HG03064 (cell line): ENCODE measurements around the gene CDC42EP2.

ENCODE experiments used
- ATAC-seq: cut with Tn5 transposase; IDR thresholded peaks from one replicate; pipeline ENCODE4 v1.9.1; 2021; ENCODE audit warnings: low read depth; ENCODE audit not compliant: unreplicated experiment

CDC42EP2 gene

DNA sequence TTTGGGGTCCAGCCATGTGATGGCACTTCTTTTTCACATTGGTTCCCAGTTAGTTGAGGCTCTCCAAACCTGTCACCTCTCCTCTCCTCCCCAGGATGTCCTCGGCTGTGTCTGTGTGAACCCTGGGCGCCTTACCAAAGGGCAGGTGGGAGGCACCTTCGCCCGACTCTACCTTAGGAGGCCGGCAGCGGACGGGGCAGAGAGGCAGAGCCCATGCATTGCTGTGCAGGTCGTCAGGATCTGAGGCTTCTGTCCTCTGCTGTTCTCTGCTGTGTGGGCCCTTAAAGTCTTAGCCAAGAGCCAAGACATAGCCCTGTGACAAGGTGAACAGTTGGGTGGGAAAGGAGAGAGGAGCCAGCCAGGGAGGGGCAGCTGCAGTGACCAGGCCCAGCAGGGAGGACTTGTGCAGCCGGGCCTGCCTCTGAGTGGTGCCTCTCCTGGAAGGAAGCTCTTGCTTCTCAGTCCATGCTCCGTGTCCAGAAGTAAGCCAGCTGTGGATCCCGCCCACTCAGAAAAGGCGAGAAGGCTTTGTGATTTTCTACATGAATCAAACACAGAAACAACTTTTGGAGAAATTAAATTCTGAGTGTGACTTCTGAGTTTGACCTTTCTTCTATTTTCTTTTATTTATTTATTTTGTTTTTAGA, 17.5 kb upstream of the CDC42EP2 start:
- no peak for ATAC-seq

DNA sequence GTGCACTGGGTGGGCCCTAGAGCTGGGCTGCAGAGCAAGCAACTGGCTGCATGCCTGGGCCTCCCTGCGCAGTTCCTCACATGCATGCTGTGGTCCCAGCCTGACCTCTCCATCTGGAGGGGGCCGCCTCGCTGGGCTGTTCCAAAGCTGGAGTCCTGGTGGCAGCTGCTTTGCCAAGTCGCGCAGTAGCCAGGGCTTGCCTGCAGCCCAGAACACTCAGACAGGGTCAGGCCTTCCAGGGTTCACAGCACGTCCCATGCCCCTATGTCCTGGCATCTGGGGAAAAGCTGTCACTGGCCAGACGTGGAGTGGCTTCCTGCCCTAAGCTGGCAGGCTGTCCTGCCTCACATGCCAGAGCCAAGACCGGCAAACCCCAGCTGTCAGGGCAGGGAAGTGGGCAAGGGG, 16.5 kb upstream of the CDC42EP2 start:
- no peak for ATAC-seq

DNA sequence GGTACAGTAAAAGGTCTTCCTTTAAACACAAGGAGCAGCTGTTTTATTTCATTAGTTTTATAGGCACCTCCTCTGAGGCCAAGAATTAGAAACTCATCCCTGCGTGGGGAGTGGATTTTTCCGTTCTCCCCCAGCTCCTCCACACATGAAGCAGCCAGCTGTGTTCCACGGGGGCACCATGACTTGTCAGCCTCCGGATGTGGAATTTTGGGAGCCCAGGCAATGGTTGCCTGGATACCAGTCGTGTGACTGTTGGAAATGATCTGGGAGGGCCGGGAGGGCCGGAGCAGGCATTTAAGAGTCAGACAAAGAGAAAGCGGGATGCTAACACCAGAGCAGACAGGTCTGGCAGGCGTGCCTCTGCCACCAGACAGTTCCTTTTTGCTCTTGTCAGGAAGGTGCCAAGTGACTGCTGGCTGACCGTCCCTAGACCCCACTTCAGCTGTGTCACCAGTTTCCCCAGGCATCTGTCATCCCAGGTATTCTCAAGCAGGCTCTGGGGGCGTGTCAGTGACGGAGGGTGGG, 15.9 kb upstream of the CDC42EP2 start:
- ATAC-seq: no peak

DNA sequence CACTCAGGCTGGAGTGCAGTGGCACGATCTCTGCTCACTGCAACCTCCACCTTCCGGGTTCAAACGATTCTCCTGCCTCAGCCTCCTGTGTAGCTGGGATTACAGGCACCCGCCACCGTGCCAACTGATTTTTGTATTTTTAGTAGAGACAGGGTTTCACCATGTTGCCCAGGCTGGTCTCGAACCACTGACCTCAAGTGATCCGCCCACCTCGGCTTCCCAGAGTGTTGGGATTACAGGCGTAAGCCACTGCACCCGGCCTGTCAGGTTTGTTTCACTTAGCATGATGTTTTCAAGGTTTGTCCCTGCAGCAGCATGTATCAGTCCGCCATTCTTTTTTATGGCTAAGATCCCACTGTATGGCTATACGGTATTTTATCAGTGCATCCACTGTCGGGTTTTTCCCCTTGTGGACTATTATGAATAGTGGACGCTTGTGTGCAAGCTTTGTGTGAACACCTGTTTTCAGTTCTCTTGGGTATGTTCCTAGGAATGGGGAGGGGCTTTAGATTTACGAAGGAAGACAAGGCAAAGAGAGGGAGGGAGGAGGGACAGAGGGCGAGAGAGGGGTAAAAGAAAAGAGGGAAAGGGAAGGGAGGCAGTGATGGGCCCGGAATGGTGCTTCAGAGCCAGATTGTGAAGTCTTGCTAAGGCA, 13.9 kb upstream of the CDC42EP2 start:
- ATAC-seq: no peak

DNA sequence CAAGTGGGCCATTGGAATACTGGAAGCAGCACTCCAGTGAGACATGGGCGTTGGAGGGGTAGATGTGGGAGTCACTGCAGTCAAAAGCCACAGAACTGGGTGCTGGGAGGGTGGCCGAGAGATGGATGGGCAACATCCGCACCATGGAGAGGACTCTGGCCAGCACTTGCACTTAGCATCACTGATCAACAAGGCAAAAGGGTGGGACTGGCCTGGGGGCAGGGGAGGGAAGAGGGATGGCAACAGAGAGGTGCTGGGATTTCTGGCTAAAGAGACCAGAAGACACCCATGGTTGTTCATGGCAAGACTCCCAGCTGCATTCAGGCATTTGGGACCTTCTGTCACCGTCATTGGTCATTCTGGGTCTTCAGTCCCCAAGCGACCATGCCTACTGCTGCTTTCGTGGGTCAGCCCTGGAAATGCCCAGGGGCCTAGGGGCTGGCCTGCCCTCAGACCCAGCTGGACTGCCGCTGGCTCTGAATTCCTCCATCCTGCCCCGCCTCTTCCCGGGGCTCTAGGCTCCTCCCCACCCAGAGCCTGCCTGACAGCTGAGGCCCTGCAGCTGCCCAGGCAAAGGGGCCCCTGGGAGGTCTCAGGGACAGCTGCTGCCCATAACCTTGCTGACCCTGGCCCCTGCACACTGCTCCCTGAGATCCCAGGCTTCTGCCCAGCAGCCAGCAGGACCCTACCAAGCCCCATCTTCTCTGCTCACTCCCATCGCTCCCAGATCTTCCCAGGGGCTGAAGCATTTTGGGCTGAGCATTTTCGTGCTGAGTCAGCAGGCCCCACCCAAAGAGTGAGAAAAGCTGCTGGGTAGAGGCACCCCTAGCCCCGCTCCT, 13.0 kb upstream of the CDC42EP2 start:
- no peak for ATAC-seq

DNA sequence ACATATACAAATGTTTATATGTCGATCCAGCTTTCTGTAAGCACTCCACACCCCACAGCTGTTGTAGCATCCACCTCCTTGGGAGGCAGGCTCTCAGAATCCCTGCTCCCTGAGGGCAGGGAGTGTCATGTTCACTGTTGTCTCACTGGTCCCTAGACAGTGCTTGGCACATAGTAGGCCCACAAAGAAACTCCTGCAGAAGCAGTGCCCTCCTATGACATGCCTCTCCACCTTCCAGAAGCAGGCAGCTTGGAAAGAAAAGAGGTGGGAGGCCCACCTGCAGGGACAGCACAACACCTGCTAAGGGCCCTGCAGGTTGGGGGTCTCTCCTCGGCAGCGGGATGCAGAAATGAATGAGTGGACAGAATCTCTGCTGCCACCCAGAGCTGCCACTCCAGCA, 11.1 kb upstream of the CDC42EP2 start:
- no peak for ATAC-seq

DNA sequence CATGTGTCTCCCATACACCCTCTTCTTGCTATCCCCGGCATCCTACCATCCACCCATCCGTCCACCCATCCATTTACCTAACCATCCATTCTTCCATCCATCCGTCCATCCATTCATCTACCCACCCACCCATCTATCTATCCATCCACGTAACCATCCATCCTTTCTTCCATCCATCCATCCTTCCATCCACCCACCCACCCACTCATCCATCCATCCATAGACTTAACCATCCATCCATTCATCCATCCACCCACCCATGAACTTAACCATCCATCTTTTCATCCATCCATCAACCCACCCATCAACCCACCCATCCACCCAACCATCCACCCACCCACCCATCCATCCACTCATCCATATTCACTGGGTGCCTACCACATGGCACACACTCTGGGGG, 10.6 kb upstream of the CDC42EP2 start:
- ATAC-seq: no peak

DNA sequence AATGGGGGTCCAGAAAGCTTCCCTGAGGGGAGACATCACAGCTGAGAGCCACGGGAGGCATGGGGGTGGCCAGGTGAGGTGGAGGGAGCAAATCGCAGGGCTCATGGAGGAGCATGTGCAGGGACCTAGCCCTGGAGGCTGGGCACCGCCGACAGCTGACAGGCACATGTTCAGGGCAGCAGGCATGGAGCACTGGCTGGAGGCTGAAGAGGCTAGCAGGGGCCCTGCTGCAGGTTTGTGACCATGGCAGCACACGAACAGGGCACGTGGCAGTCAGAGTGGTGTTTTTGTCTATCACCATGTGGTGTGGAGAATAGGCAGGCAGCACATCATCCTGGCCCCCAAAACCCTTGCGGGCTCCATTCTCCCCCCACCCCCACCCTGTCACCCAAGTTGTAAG, 10.1 kb upstream of the CDC42EP2 start:
- ATAC-seq: no peak

DNA sequence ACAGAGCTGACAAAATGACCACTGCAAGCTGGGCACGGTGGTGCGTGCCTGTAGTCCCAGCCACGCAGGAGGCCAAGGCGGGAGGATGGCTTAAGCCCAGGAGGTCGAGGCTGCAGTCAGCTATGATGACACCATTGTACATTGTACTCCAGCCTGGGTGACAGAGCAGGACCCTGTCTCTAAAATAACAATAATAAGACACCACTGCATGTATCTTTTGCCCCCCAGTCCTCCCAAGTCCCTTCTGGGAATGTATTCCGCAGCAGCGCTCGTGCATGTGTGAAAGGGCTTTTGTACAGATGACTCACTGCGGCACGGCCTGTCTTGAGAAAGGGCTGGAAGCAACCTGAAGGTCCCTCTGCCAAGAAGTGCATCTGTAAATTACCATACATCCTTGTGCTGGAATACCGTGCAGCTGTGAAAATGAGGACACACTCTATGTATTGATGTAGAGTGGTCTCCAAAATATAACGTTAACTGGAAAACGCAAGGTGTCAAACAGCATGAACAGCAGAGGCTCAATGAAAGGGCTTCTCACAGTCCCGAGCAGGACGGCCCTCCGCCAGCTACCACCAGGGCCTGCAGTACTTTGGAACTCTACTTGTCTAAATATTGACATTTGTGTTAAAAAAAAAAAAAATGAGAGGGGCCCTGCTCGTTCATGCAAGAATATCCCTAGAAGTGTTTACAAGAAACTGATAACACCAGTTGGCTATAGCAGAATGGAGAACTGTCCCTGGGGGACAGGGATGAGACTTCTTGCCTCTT, 9.0 kb upstream of the CDC42EP2 start:
- ATAC-seq: no peak

DNA sequence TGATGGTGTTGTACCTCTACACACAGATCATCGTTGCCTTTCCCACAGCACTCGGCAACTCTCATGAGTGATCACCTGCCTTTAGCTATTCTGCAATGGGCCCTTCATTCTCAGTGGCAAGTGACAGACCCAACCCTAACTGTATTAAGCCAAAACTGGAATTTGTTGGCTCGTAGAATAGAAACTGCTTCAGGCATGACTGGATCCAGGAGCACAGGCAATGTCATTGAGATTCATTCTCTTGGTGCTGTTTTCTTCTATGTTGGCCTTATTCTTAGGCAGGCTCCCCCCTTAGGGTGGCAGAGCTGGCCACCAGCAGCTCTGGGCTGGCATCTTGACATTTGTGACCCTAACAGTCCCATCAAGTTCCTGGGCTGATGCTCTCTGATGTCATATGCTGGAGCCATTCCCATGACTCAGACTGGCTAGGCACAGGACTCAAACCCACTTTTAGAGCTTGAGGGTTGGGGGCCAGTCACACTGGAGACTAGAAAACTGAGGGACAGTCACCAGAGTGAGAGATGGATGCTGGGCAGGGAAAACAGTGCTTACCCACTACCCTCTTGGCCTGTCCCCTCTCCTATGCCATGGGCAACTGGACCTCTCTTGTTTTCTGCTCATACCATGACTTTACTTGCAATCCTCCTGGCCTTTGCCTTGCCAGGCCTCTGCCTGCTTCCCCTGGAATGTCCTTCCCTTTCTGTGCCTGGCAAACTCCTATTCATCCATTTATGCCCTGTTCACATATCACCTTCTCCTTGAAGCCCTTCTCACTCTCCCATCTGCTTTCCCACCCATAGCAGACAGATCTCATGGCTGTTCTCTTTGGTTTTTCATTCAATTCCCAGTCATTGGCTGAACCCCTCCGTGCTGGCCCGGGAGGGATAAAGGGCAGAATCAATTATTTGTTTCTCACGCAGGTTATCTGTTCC, 7.1 kb upstream of the CDC42EP2 start:
- ATAC-seq: no peak

DNA sequence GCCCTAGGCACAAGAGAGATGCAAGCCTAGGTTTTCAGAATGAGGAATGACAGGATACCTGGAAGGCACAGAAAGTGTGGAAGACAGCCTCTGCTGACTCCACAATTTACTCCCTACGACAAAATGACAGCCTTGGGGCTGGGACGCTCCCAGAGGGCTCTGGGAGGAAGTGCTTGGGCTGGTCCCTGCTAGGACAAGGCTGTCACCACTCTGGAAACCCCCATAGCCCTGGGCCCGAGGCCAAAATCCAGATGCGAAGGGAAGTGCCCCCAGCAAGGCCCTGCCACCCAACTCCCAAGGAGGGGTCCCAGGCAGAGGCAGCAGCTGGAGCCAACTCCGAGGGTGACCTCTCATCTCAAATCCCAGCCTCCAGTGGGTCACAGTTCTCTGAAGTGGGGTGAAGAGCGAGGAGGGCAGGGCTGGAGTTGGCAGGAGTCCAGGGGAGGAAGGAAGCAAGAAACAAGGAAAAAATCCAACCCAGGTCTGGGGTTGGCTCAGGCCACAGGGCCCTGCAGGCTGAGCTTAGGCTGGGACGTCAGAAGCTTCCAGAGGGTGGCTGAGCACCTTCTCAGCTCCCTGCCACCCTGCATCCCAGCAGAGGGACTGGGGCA, 6.3 kb upstream of the CDC42EP2 start:
- no peak for ATAC-seq

DNA sequence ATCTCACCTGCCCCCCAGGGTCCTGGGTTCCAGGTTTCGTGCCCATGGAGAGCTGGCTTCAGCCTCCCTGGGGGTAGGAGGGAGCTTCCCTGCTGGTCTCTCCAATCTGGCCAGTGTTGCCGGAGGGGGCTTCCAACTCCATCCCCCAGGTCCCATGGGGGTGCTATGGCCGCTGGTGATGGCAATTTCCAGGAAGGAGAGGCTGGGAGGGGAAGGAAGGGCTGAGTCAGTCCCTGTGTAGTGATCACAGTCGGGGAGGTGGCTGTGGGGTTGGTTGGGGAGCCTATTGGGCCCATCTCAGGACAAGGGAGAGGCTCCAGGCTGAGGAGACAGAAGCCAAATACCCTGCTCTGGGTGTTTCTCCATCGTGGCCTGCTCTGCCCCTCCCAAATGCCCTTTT, 5.7 kb upstream of the CDC42EP2 start:
- ATAC-seq: no peak

DNA sequence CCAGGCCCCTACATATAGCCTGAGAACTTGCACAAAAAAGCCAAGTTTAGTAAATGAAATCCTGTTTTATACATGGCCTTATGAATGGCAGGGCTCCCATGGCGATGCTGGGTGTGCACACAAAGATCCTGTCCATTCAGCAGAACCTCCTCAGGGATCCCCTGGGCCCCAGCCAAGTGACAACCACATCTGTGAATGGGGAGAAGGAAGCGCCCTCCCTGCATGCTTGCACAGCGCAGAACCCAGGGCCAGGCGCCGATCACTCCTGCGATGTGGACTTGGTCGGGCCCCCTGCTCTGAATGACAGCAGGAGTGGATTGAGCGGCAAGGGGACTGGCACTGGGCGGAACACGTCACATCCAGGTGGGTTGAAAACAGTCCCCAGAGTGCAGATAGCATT, 4.5 kb upstream of the CDC42EP2 start:
- ATAC-seq: no peak

DNA sequence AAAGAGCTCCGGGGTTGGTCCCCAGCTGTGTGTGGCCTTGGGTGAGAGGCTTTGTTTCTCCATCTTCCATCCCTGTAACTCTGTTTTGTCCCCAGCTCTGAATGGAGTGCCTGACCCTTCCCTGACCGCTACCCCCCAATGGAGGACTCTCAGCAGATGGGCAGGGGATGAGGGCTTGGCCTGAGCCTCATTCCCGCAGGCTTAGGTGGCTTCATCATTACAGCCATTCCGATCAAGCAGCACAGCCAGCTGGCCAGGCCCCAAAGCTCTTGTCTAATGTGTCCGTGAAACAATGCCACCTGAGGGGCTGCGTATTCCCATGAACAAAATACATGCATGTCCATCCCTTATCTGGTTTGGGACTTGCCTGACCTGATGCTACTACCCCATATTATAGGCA, 3.9 kb upstream of the CDC42EP2 start:
- no peak for ATAC-seq

DNA sequence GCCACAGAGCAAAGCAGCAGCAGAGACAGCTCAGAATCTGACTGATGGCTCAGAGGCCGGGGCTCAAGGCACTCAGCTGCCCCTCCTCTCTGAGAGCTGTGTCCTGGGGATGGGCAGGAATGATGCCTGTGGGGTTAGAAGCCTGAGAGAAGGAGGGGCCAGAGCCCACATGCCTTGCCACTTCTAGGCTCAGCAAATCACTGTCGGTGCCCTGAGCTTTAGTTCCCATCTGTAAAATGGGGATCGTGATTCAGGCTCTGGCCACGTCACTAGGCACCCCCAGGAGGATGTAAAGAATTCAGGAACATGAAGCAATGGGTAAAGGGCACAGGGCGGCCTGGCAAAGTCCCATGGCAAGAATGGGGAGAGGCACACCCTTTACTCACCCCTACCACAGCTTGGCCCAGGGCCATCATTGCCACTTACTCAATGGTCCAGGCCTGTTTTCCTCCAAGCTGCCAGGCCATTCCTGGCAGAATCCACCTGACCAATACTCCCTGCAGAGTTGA, 3.4 kb upstream of the CDC42EP2 start:
- ATAC-seq: no peak

DNA sequence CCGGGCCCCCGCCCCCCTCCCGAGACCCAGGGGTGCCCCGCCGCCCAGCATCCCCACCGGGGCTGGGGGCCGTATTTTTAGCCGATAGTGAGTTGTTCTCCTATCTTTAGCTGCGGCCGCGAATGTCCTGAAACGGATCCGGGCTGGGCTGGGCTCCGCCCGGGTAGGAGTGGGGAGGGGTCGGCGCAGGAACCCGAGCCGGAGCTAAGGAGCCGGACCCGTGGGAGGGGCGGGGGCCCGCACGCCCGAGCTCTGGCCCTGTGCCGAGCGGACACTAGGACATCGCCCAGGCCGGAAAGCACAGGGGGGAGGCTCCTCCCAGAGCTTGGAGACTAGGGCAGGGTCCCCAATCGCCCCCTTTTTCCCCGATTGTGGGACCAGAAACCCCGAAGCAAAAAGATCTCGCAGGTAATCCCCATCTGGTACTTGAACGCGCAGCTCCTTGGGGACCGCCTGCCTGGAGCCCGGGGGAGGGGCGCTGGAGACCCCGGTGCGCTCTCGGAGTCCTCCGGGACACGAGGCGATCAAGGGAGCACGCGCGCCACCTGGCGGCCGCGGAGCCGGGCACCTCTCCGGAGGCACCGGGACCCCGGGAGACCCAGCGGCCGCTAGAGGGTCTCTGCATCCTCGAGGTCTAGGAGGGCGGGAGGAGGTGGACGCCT, 669 bp downstream of the CDC42EP2 start:
- ATAC-seq: no peak

DNA sequence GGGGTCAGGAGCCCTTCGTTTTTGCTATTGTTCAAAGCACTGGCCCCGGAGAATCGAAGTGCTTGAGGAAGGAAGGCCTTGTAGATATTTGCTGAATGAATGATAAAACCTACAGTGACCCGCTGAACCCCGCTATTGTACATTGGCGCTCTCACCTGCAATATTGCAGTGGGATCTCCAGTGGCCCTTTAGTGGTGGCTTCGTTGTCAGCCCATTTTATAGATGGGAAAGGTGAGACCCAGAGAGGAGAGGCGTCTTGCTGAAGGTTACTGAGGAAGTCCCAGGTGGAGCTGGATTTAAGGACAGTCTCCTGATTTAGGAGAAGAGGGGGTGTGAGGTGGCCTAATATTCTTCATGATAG, 1.2 kb downstream of the CDC42EP2 start:
- no peak for ATAC-seq

DNA sequence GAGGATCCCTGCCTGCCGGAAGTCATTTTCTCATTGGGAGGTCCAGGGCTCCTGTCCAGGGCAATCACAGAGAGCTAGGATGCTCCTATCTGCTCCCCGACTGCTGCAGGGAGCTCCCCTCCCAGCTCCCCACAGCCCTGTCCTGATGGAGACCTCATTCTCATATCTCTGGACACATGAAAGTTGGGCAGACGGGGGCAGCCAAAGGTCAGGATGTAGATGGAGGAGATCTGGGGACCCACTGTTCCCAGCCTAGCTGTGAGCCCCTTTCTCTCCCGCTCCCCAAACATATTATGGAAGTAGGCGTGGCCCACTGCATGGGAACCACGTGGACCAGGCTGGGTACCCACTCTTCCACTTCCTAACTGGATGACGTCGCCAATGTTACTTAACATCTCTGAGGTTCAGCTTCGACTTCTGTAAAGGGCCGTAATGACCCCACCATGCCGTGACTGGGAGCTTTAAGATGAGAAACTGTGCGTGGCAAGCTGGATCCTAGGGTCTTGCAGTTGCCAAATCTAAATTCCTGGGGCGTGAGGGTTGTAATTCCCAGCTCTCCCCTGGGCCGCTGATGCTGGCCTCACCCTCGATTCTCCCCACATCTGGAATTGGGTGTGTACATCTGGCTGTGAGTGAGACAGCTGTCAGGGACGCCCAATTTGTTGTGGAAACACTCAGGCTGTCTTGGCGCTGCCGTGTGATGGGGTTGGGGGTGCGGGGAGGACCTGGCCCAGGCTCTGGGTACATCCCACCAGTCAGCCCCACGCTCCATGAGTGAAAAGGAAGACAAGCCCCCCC, 1.8 kb downstream of the CDC42EP2 start:
- ATAC-seq: no peak
